Measurements from ENCODE around the gene SERTAD3.

SERTAD3 gene

DNA sequence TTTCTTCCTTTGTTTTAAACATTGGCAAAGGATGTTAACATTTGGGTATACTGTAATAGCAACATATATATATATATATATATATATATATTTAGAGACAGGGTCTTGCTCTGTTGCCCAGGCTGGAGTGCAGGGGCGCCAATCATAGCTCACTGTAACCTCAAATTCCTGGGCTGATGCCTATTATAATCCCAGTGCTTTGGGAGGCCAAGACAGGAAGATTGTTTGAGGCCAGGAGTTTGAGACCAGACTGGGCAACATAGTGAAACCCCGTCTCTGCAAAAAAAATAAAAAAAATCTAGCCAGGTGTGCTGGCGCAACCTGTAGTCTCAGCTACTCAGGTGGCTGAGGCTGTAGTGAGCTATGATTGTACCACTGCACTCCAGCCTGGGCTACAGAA lies 16.1 kb upstream of the SERTAD3 start:
- TF ChIP-seq TAF1 (IDR thresholded peaks at IDR 0.05; ENCODE audit: borderline replicate concordance, insufficient read depth, low read length) (no peak), POLR2AphosphoS5 (IDR thresholded peaks at IDR 0.05; ENCODE audit: low read depth, low read length) (no peak), FOXP2 (optimal IDR thresholded peaks at IDR 0.05; ENCODE audit: borderline replicate concordance, extremely low read depth, extremely low read length, insufficient read depth) (no peak), SIN3A (IDR thresholded peaks at IDR 0.05; ENCODE audit: borderline replicate concordance, insufficient read depth, low read length) (no peak)
- TF ChIP-seq, protein P1, sequence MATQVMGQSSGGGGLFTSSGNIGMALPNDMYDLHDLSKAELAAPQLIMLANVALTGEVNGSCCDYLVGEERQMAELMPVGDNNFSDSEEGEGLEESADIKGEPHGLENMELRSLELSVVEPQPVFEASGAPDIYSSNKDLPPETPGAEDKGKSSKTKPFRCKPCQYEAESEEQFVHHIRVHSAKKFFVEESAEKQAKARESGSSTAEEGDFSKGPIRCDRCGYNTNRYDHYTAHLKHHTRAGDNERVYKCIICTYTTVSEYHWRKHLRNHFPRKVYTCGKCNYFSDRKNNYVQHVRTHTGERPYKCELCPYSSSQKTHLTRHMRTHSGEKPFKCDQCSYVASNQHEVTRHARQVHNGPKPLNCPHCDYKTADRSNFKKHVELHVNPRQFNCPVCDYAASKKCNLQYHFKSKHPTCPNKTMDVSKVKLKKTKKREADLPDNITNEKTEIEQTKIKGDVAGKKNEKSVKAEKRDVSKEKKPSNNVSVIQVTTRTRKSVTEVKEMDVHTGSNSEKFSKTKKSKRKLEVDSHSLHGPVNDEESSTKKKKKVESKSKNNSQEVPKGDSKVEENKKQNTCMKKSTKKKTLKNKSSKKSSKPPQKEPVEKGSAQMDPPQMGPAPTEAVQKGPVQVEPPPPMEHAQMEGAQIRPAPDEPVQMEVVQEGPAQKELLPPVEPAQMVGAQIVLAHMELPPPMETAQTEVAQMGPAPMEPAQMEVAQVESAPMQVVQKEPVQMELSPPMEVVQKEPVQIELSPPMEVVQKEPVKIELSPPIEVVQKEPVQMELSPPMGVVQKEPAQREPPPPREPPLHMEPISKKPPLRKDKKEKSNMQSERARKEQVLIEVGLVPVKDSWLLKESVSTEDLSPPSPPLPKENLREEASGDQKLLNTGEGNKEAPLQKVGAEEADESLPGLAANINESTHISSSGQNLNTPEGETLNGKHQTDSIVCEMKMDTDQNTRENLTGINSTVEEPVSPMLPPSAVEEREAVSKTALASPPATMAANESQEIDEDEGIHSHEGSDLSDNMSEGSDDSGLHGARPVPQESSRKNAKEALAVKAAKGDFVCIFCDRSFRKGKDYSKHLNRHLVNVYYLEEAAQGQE (IDR thresholded peaks at IDR 0.05; ENCODE audit: insufficient read depth in 1 of 2, low read depth in 2 of 2, low read length in 2 of 2): no peak

DNA sequence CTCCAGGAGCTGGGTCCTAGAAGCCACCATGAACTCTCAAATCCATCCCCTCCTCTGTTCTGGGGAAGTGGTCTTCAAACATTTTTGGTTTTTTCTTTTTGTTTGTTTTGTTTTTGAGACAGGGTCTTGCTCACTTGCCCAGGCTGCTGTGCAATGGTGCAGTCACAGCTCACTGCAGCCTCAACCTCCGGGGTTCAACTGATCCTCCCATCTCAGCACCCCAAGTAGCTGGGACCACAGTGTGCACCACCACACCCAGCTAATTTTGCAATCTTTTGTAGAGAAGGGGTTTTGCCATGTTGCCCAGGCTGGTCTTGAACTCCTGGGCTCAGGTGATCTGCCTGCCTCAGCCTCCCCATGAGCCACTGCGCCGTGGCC lies 14.5 kb upstream of the SERTAD3 start:
- TF ChIP-seq SIN3A (IDR thresholded peaks at IDR 0.05; ENCODE audit: borderline replicate concordance, insufficient read depth, low read length): no peak
- no peak for TF ChIP-seq FOXP2 (optimal IDR thresholded peaks at IDR 0.05; ENCODE audit: borderline replicate concordance, extremely low read depth, extremely low read length, insufficient read depth)
- TF ChIP-seq TAF1 (IDR thresholded peaks at IDR 0.05; ENCODE audit: borderline replicate concordance, insufficient read depth, low read length): no peak
- TF ChIP-seq POLR2AphosphoS5 (IDR thresholded peaks at IDR 0.05; ENCODE audit: low read depth, low read length): no peak
- TF ChIP-seq, protein P1 (IDR thresholded peaks at IDR 0.05; ENCODE audit: insufficient read depth in 1 of 2, low read depth in 2 of 2, low read length in 2 of 2): no peak

DNA sequence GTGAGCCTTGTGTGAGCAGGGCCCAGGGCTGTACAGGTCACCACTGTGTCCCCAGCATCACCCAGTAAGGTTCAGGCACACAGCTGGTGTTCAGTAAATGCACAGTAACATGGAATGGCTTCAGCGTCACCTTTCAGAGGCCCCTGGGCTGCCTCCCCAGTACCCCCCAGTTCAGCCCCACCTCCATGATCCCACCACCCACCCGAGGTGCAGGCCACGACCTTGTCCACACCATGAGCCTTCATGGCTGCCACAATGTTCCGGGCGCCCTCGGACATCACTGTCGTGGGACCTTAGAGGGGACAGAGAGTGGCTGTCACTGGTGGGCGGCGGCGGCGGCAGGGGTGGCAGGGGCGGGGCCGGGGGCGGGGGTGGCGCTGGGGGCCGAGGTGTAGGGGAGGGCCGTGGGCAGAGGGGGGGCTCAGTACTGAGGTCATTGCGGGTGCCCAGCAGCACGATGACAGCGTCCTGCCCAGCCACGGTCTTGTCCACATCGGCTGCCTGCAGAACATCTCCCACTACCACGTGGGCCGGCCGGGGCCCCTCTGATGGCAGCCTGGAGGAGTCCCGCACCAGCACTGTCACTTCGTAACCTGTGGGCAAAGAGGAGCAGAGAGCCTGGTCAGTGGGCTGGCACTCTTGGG lies 13.9 kb upstream of the SERTAD3 start:
- TF ChIP-seq TAF1 (IDR thresholded peaks at IDR 0.05; ENCODE audit: borderline replicate concordance, insufficient read depth, low read length): no peak
- no peak for TF ChIP-seq POLR2AphosphoS5 (IDR thresholded peaks at IDR 0.05; ENCODE audit: low read depth, low read length)
- TF ChIP-seq, protein P1 (IDR thresholded peaks at IDR 0.05; ENCODE audit: insufficient read depth in 1 of 2, low read depth in 2 of 2, low read length in 2 of 2): no peak
- TF ChIP-seq SIN3A (IDR thresholded peaks at IDR 0.05; ENCODE audit: borderline replicate concordance, insufficient read depth, low read length): no peak
- no peak for TF ChIP-seq FOXP2 (optimal IDR thresholded peaks at IDR 0.05; ENCODE audit: borderline replicate concordance, extremely low read depth, extremely low read length, insufficient read depth)

DNA sequence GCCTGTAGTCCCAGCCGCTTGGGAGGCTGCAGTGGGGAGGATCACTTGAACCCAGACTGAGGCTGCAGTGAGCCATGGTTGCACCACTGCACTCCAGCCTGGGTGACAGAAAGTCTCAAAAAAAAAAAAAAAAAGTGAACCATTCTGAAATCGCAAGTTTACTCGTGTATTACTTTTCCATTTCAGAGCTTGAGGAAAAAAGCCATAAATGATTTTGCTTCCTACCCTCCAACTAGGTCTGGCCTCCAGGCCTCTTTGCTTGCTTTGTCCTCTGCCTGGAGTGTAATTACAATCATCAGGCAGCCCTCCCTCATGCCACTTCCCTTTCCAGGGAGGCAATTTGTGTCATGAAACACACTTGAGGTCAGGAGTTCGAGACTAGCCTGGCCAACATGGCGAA lies 12.9 kb upstream of the SERTAD3 start:
- TF ChIP-seq, protein P1 (IDR thresholded peaks at IDR 0.05; ENCODE audit: insufficient read depth in 1 of 2, low read depth in 2 of 2, low read length in 2 of 2): no peak
- TF ChIP-seq SIN3A (IDR thresholded peaks at IDR 0.05; ENCODE audit: borderline replicate concordance, insufficient read depth, low read length) (no peak), FOXP2 (optimal IDR thresholded peaks at IDR 0.05; ENCODE audit: borderline replicate concordance, extremely low read depth, extremely low read length, insufficient read depth) (no peak), POLR2AphosphoS5 (IDR thresholded peaks at IDR 0.05; ENCODE audit: low read depth, low read length) (no peak), TAF1 (IDR thresholded peaks at IDR 0.05; ENCODE audit: borderline replicate concordance, insufficient read depth, low read length) (no peak)

Measured in PFSK-1 (cell line).